Measurements from ENCODE around the gene PCSK1N. TPM values are rescaled to one million over a fixed set of nuclear protein-coding genes. Genes with fewer than 3 reads are reported as not detected.
"Not testable (repeated sequence)": the region's sequence is repeated elsewhere in the genome, so short reads cannot be mapped to it uniquely, and the experiment has no call there.

PCSK1N gene
- total RNA-seq, 6 experiments from 2014 or later, result 0.20 to 1.4 TPM; not detected in 4

GRCh38 chrX:48854898-48855297 lies 19.5 kb upstream of the PCSK1N start:
- 28% methylated on average over 5 of the region's 5 CpGs for WGBS (ENCODE audit: insufficient coverage, low coverage, low lambda C conversion rate, missing lambda C conversion rate)
- TF ChIP-seq POLR2A (IDR thresholded peaks at IDR 0.05) (no peak), CTCF (IDR thresholded peaks at IDR 0.05) (no peak)
- Histone ChIP-seq H3K27ac (no peak overlapping the region), H3K27me3 (no peaks in the 10 kb centered on the region), H3K4me3 (no peak overlapping the region), H3K36me3 (no peaks in the 10 kb centered on the region), H3K9me3 (no peaks in the 10 kb centered on the region), H3K4me1 (no peaks in the 10 kb centered on the region)
- ATAC-seq (no peak), DNase-seq (no peak)
- intact Hi-C loops (cut with DNase I), result no loop called here

GRCh38 chrX:48854121-48854804 lies 18.9 kb upstream of the PCSK1N start:
- DNase-seq; H3K4me1 ChIP-seq; intact Hi-C loops (cut with DNase I); H3K4me3 ChIP-seq; H3K27me3 ChIP-seq; H3K36me3 ChIP-seq; ATAC-seq; H3K27ac ChIP-seq; H3K9me3 ChIP-seq: not testable (repeated sequence)
- 67% methylated on average over 7 of the region's 12 CpGs for WGBS (ENCODE audit: insufficient coverage, low coverage, low lambda C conversion rate, missing lambda C conversion rate)

GRCh38 chrX:48853494-48853893 lies 18.1 kb upstream of the PCSK1N start:
- H3K27me3 ChIP-seq; H3K27ac ChIP-seq; ATAC-seq; H3K9me3 ChIP-seq; DNase-seq; H3K4me3 ChIP-seq; H3K36me3 ChIP-seq; H3K4me1 ChIP-seq; intact Hi-C loops (cut with DNase I): not testable (repeated sequence)

DNA sequence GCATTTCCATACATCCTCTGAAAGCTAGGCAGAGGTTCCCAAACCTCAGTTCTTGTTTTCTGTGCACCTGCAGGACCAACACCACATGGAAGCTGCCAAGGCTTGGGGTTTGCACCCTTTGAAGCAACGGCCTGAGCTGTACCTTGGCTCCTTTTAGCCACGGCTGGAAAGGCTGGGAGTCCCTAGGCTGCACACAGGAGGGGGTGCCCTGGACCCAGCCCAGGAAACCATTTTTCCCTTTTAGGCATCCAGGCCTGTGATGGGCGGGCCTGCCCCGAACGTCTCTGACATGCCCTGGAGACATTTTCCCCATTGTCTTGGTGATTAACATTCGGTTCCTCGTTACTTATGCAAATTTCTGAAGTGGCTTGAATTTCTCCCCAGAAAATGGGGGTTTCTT lies 17.4 kb upstream of the PCSK1N start:
- TF ChIP-seq CTCF (IDR thresholded peaks at IDR 0.05), result no peak
- TF ChIP-seq POLR2A (IDR thresholded peaks at IDR 0.05), result no peak
- Histone ChIP-seq H3K4me1 (no peaks in the 10 kb centered on the region), H3K36me3 (no peaks in the 10 kb centered on the region), H3K9me3 (no peaks in the 10 kb centered on the region), H3K27ac (no peak overlapping the region), H3K4me3 (no peak overlapping the region), H3K27me3 (no peaks in the 10 kb centered on the region)
- intact Hi-C loops (cut with DNase I), result no loop called here
- 72% methylated on average over 5 of the region's 7 CpGs for WGBS (ENCODE audit: insufficient coverage, low coverage, low lambda C conversion rate, missing lambda C conversion rate)
- no peak for DNase-seq
- no peak for ATAC-seq

- ATAC-seq (no peak), DNase-seq (no peak)
- Histone ChIP-seq H3K27ac (no peak overlapping the region), H3K4me3 (no peak overlapping the region), H3K27me3 (no peaks in the 10 kb centered on the region), H3K9me3 (no peaks in the 10 kb centered on the region), H3K4me1 (no peaks in the 10 kb centered on the region), H3K36me3 (no peaks in the 10 kb centered on the region)
- intact Hi-C loops (cut with DNase I), result no loop called here
- TF ChIP-seq POLR2A (IDR thresholded peaks at IDR 0.05), result no peak
- TF ChIP-seq CTCF (IDR thresholded peaks at IDR 0.05), result no peak
- WGBS (ENCODE audit: insufficient coverage, low coverage, low lambda C conversion rate, missing lambda C conversion rate), result 68% methylated on average over 1 of the region's 1 CpG
These were observed 13.4 kb upstream of the PCSK1N start for GRCh38 chrX:48848847-48849246.

DNA sequence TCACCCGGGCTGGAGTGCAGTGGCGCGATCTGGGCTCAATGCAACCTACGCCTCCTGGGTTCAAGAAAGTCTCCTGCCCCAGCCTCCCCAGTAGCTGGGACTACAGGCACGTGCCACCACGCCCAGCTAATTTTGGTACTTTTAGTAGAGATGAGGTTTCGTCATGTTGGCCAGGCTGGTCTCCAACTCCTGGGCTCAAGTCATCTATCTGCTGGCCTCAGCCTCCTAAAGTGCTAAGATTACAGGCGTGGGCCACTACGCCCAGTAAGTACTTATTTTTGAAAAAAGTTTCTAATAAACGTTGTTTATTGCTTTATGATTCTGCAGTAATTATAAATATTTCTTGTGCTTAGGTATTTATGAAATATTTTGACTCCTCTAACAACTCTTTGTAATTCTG lies 4.3 kb upstream of the PCSK1N start:
- Histone ChIP-seq H3K27me3 (no peaks in the 10 kb centered on the region), H3K27ac (no peak overlapping the region), H3K36me3 (no peaks in the 10 kb centered on the region), H3K9me3 (no peaks in the 10 kb centered on the region), H3K4me1 (no peaks in the 10 kb centered on the region), H3K4me3 (no peak overlapping the region)
- no peak for ATAC-seq
- WGBS (ENCODE audit: insufficient coverage, low coverage, low lambda C conversion rate, missing lambda C conversion rate), result 53% methylated on average over 4 of the region's 10 CpGs
- no peak for DNase-seq
- intact Hi-C loops (cut with DNase I), result no loop called here
- TF ChIP-seq POLR2A (IDR thresholded peaks at IDR 0.05) (no peak), CTCF (IDR thresholded peaks at IDR 0.05) (no peak)

All from right lobe of liver (tissue), 6 donors.